Measurements from ENCODE around the gene RBM47. TPM values are rescaled to one million over a fixed set of nuclear protein-coding genes. Genes with fewer than 3 reads are reported as not detected.

Gene RBM47
- total RNA-seq, 3 donors from 2014 or later: 0.87 to 1.9 (median 1.1) TPM

DNA sequence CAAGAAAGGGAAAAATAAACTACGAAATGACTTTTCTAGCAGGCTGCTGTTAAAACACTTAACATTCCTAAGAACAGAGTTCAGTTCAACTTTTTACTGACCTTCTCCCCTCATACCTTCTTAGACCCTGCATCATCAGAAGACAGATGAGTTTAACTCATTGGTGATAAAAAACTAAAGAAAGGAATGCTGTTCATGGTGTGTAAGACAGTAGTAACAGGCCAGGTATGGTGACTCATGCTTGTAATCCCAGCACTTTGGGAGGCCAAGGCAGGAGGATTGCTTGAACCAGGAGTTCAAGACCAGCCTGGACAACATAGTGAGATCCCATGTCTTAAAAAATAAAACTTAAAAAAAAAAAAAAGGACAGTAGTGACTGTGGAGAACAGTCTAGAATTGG lies 16.2 kb downstream of the RBM47 start:
- peaks cover 6% of the 10 kb centered on the region for H3K4me1 Mint-ChIP-seq (ENCODE audit: low read depth)
- no peaks in the 10 kb centered on the region for H3K9me3 Mint-ChIP-seq
- ATAC-seq (no peak), DNase-seq (no peak)
- no peaks in the 10 kb centered on the region for H3K36me3 Mint-ChIP-seq (ENCODE audit: insufficient read depth)
- H3K27me3 Mint-ChIP-seq (ENCODE audit: low read depth): no peaks in the 10 kb centered on the region
- H3K4me3 Mint-ChIP-seq: no peak overlapping the region

DNA sequence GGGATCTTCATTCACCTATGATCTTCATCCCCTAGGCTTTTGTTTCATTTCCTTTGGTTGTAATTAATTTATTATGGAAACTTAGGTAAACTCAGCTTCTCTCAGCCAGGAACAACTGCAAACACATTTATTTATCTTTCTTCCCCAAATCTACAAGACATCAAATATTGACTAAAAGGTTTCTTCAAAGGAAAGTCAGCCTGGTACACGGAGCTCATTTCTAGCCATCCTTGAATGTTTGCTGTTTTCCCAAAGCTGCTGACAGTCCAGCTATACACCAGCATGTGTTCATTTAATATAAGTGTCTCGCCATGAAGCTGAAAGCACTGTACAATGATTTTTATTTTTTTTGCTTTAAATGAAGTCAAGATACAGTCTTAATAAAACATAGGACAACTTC lies 16.8 kb downstream of the RBM47 start:
- ATAC-seq (no peak), DNase-seq (no peak)
- Mint-ChIP-seq H3K27me3 (ENCODE audit: low read depth) (no peaks in the 10 kb centered on the region), H3K4me3 (no peak overlapping the region), H3K4me1 (ENCODE audit: low read depth) (peaks cover 6% of the 10 kb centered on the region), H3K9me3 (no peaks in the 10 kb centered on the region), H3K36me3 (ENCODE audit: insufficient read depth) (no peaks in the 10 kb centered on the region)

DNA sequence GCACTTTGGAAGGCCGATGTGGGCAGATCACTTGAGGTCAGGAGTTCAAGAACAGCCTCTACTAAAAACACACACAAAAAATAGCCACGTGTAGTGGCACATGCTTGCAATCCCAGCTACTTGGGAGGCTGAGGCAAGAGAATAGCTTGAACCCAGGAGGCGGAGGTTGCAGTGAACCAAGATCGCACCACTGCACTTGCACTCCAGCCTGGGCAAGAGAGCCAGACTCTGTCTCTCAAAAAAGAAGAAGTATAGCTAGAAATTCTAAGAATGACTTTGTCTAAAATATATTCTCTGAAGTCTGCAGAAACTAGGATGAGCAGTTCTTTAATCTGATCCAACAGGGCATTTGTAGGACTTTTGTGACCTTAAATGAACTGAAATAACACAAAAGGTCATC lies 17.4 kb downstream of the RBM47 start:
- ATAC-seq (no peak), DNase-seq (no peak)
- Mint-ChIP-seq H3K4me1 (ENCODE audit: low read depth) (peaks cover 6% of the 10 kb centered on the region), H3K27me3 (ENCODE audit: low read depth) (no peaks in the 10 kb centered on the region), H3K36me3 (ENCODE audit: insufficient read depth) (no peaks in the 10 kb centered on the region), H3K9me3 (no peaks in the 10 kb centered on the region), H3K4me3 (no peak overlapping the region)

DNA sequence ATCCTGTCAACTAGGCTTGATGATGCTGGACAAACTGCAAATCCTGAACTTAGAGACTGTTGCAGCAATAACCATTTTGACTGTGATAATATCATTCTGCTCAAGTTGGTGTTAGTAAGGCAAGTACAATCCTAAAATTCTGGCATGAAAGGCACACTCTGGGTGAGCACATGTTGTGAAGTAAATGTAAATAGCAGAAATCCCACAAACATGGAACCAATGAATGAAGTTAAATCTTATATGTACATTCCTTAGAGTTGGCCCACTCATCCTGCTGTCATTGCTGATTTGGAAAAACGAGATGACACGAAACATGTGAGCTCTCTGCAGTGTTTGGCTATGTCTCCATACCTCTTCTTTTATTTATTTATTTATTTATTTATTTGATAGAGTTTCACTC lies 21.0 kb downstream of the RBM47 start:
- Mint-ChIP-seq H3K27me3 (ENCODE audit: low read depth) (no peaks in the 10 kb centered on the region), H3K4me3 (no peak overlapping the region), H3K36me3 (ENCODE audit: insufficient read depth) (no peaks in the 10 kb centered on the region), H3K4me1 (ENCODE audit: low read depth) (no peaks in the 10 kb centered on the region), H3K9me3 (no peaks in the 10 kb centered on the region)
- ATAC-seq (no peak), DNase-seq (no peak)

DNA sequence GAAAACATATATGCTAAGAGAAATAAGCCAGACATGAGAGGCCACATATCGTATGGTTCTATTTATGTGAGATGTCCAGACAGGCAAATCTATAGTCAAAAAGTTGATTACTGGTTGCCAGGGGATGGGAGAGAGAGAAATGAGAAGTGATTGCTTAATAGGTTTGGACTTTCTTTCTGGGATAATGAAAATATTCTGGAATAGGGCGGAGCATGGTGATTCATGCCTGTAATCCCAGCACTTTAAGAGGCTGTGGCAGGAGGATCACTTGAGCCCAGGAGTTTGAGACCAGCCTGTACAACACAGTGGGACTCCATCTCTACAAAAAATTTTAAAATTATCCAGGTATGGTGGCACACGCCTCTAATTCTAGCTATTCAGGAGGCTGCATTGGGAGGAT lies 22.4 kb downstream of the RBM47 start:
- no peak overlapping the region for H3K4me3 Mint-ChIP-seq
- H3K36me3 Mint-ChIP-seq (ENCODE audit: insufficient read depth): no peaks in the 10 kb centered on the region
- no peaks in the 10 kb centered on the region for H3K4me1 Mint-ChIP-seq (ENCODE audit: low read depth)
- H3K27me3 Mint-ChIP-seq (ENCODE audit: low read depth): no peaks in the 10 kb centered on the region
- no peaks in the 10 kb centered on the region for H3K9me3 Mint-ChIP-seq
- DNase-seq: no peak
- no peak for ATAC-seq

DNA sequence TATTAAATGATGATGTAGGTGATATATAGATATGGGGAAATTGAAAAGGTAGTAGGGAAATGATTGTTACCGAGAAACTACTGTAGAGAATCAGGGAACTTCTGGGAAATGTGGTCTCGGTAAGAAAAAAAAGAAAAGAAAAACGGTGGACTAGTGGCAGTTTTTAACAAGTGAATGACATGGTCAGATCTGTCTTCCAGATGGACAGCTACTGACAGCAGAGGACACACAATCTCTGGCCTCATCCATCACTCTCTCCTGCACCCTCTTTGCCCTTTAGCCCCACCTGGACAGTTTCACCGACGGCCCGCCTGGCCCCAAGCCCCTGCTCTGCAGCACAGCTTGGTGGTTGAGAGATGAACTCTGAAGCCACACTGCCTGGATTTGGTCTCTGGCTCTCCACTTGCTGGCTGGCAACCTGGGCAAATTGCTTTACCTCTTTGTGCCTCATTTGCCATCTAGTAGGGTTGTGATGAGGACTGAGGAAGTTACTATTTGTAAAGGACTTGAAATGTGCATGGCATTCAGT lies 23.4 kb downstream of the RBM47 start:
- Mint-ChIP-seq H3K36me3 (ENCODE audit: insufficient read depth) (no peaks in the 10 kb centered on the region), H3K27me3 (ENCODE audit: low read depth) (no peaks in the 10 kb centered on the region), H3K4me1 (ENCODE audit: low read depth) (no peaks in the 10 kb centered on the region), H3K9me3 (no peaks in the 10 kb centered on the region), H3K4me3 (no peak overlapping the region)
- ATAC-seq (no peak), DNase-seq (no peak)

DNA sequence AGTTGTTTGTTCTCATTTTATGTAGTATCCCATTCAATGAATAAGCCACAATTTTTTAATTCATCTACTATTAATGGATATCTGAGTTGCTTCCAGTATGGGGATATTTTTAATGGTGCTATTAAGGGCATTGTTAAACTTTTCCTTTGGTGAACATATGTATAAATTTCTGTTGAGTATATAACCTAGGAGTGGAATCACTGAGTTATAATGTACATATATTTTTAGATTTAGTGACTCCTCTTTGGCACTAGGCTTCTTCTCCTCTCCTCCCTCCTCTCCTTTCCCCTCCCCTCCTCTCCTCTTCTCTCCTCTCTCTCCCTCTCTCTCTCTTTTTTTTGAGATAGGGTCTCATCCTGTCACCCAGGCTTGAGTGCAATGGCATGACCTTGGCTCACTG lies 26.4 kb downstream of the RBM47 start:
- Mint-ChIP-seq H3K4me1 (ENCODE audit: low read depth) (no peaks in the 10 kb centered on the region), H3K36me3 (ENCODE audit: insufficient read depth) (no peaks in the 10 kb centered on the region), H3K4me3 (no peak overlapping the region), H3K27me3 (ENCODE audit: low read depth) (no peaks in the 10 kb centered on the region), H3K9me3 (no peaks in the 10 kb centered on the region)
- no peak for ATAC-seq
- no peak for DNase-seq

DNA sequence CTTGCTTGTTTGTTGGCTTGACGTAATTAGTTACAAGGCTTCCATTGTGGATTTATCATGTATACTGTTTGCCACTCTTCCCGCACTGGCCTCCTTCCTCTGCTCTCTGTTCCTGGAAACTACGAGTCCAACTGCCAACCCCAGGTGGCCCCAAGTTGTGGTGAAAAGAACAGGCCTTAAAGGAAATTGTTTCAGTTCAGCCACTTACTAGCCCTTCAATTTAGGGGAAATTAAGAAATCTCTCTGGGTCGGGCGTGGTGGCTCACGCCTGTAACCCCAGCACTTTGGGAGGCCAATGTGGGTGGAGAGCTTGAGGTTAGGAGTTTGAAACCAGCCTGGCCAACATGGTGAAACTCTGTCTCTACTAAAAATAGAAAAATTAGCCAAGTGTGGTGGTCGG lies 28.0 kb downstream of the RBM47 start:
- Mint-ChIP-seq H3K27me3 (ENCODE audit: low read depth) (no peaks in the 10 kb centered on the region), H3K4me3 (no peak overlapping the region), H3K9me3 (no peaks in the 10 kb centered on the region), H3K4me1 (ENCODE audit: low read depth) (no peaks in the 10 kb centered on the region), H3K36me3 (ENCODE audit: insufficient read depth) (no peaks in the 10 kb centered on the region)
- ATAC-seq (no peak), DNase-seq (no peak)

DNA sequence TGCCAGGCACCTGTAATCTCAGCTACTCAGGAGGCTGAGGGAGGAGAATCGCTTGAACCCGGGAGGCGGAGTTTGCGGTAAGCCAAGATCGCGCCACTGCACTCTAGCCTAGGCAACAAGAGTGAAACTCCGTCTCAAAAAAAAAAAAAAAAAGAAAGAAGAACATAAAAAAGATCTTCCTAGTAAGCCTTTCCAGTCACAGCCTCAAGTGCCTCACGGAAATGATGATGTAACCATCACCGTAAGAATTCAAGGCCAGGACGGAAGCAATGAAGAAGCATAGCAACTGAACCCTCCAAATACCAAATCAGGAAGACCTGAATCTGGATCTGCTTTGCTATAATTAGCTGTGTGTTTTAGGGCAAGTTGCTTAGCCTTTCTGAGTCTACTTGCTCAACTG lies 28.8 kb downstream of the RBM47 start:
- no peak for DNase-seq
- Mint-ChIP-seq H3K36me3 (ENCODE audit: insufficient read depth) (no peaks in the 10 kb centered on the region), H3K4me1 (ENCODE audit: low read depth) (no peaks in the 10 kb centered on the region), H3K27me3 (ENCODE audit: low read depth) (no peaks in the 10 kb centered on the region), H3K4me3 (no peak overlapping the region), H3K9me3 (no peaks in the 10 kb centered on the region)
- no peak for ATAC-seq

DNA sequence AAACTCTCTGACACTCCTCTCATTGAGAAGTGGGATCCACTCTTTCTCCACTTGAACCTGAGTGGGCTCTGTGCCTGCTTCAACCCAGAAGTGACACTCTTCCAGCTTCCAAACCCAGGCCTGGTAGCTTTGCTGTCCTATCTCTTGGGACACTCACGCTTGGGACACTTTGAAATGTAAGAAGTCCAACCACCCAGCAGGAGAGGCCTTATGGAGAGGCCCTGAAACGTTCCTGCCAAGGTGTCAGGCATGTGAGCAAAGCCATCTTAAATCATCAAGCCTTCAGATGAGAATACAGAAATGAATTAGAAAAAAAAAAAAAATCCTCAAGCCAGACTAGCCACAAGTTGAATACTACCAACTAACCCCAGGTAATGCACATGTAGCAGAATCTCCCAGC lies 30.2 kb downstream of the RBM47 start:
- Mint-ChIP-seq H3K4me1 (ENCODE audit: low read depth) (no peaks in the 10 kb centered on the region), H3K27me3 (ENCODE audit: low read depth) (no peaks in the 10 kb centered on the region), H3K9me3 (no peaks in the 10 kb centered on the region), H3K4me3 (no peak overlapping the region), H3K36me3 (ENCODE audit: insufficient read depth) (no peaks in the 10 kb centered on the region)
- DNase-seq: no peak
- ATAC-seq: no peak

DNA sequence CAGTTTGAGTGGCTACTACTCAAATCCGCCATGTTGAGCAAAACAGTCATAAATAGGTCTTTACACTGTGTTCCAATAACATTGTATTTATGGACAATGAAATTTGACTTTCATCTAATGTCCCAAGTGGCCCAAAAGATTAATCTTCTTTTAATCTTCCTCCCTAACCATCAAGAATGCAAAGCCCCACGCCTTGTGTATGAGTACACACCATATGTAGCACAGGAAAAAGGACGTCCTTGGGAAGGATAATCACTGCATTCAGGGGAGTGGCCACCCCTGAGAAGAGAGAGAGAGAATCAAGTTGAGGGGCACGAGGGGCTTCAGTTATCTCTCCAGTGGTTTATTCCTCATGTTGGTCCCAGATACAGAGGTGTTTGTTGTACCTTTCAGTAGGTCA lies 33.1 kb downstream of the RBM47 start:
- H3K4me3 Mint-ChIP-seq: no peak overlapping the region
- DNase-seq (no peak), ATAC-seq (no peak)
- no peaks in the 10 kb centered on the region for H3K27me3 Mint-ChIP-seq (ENCODE audit: low read depth)
- H3K4me1 Mint-ChIP-seq (ENCODE audit: low read depth): no peaks in the 10 kb centered on the region
- H3K9me3 Mint-ChIP-seq: no peaks in the 10 kb centered on the region
- H3K36me3 Mint-ChIP-seq (ENCODE audit: insufficient read depth): no peaks in the 10 kb centered on the region

DNA sequence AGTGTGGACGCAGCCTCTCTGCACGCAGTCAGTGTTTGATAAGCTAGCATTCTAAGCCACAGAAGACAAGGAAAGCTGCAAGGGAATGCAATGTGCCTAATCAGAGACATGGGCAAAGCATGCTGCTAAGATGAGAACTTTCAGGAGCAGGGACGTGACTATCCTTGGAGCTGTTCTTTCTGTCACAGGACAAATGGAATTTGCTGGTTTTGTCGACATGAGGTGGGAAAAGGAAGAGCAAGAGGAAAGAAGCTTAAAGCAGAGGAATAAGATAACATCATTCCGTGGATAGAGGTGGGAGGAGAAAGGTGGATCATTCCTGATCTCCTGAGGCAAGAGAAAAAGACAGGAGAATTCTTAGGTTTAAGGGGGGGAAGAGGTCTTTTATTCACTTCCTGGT lies 33.7 kb downstream of the RBM47 start:
- DNase-seq (no peak), ATAC-seq (no peak)
- H3K4me1 Mint-ChIP-seq (ENCODE audit: low read depth): no peaks in the 10 kb centered on the region
- no peaks in the 10 kb centered on the region for H3K27me3 Mint-ChIP-seq (ENCODE audit: low read depth)
- H3K36me3 Mint-ChIP-seq (ENCODE audit: insufficient read depth): no peaks in the 10 kb centered on the region
- no peak overlapping the region for H3K4me3 Mint-ChIP-seq
- H3K9me3 Mint-ChIP-seq: no peaks in the 10 kb centered on the region

DNA sequence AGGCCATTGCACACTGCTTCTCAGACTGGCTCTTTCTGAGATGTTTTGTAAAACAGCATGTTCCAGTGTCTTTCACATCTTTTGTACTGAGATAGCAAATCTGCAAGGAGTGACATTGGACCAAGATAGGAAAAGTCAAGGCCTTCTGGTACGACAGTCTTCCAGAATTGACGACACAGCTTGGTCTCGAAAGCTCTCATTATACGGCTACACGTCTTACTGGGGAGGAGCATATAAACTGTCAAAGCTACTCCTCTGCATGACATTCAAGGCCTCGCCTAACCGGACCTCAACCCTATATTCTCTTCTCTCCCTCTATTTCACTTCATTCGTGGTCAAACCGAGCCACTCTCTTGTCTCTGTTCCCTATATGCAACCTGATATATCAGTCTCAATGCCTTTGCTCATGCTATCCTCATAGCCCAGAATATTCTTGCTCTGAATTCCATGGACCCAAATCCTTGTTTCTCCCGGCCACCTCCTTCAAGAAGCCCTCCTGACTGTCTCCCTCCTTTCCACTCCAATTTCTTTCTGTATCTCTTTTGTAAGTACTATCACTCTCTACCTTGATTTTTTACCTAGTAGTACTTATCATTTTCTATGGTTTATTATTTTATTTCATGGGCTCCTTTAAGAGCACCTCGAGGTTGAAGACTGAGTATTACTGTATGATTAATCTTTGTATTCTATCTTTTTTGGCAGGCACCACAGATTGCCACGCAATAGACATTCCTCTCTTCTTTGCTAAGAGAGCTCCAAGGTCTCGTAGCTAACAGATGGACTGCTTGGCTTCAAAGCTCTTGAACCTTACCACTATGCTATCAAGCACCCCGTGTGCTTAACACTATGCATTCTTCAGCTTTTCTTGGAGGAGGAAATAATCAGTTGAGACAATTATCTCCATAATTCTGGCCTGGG lies 35.1 kb downstream of the RBM47 start:
- no peak for ATAC-seq
- Mint-ChIP-seq H3K4me1 (ENCODE audit: low read depth) (no peaks in the 10 kb centered on the region), H3K9me3 (no peaks in the 10 kb centered on the region)

DNA sequence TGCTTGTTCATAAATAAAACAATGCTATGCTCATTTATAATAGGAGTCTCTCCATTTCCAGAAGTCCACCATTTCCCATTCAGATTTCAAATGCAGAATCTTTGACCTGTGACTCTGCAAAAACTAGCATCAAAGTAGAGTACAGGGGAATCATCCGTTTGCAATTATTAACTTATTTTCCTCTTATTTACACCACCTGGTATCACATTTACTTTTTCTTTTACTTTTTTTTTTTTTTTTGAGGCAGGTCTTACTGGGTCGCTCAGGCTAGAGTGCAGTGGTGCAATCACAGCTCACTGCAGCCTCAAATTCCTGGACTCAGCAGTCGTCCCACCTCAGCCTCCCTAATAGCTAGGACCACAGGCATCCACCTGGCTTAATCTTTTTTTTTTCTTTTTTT lies 37.6 kb downstream of the RBM47 start:
- Mint-ChIP-seq H3K27me3 (ENCODE audit: low read depth) (peaks cover 3% of the 10 kb centered on the region), H3K4me1 (ENCODE audit: low read depth) (no peaks in the 10 kb centered on the region), H3K9me3 (no peaks in the 10 kb centered on the region), H3K36me3 (ENCODE audit: insufficient read depth) (no peaks in the 10 kb centered on the region), H3K4me3 (no peak overlapping the region)
- DNase-seq (no peak), ATAC-seq (no peak)

More for the DNA sequence above, 35.1 kb downstream of the RBM47 start:
- Mint-ChIP-seq H3K4me3 (no peak overlapping the region), H3K27me3 (ENCODE audit: low read depth) (no peaks in the 10 kb centered on the region), H3K36me3 (ENCODE audit: insufficient read depth) (no peaks in the 10 kb centered on the region)
- DNase-seq: no peak

DNA sequence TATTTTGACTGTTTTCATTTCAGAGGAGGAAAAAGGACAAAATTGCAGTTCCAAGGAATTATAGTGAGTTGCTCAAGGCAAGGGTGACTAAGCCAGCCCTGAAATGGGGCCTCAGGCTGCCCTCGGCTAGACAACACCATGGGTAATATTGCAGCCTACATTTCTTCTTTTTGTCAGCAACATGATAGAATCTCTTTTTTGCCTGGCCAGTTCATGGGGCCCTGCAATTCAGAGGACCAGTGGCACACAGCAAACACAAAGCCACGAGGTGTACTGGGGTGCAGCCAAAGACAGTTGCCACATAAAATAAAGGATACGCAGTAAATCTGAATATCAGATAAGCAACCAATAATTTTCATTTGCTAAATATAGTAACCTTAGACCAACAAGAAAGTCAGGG lies 41.8 kb downstream of the RBM47 start:
- no peaks in the 10 kb centered on the region for H3K36me3 Mint-ChIP-seq (ENCODE audit: insufficient read depth)
- H3K4me3 Mint-ChIP-seq: no peak overlapping the region
- H3K9me3 Mint-ChIP-seq: no peaks in the 10 kb centered on the region

More for the DNA sequence above, 41.8 kb downstream of the RBM47 start:
- DNase-seq (no peak), ATAC-seq (no peak)
- Mint-ChIP-seq H3K27me3 (ENCODE audit: low read depth) (peaks cover 3% of the 10 kb centered on the region), H3K4me1 (ENCODE audit: low read depth) (no peaks in the 10 kb centered on the region)
